Activated naive CD4-positive, alpha-beta T cell treated with Interleukin-2 at 50 U/mL for 16 hours (primary cell): ENCODE measurements around the gene SMYD3.
"Not testable (repeated sequence)": the region's sequence is repeated elsewhere in the genome, so short reads cannot be mapped to it uniquely, and the experiment has no call there.

Source experiments
- DNase-seq: peaks from one replicate; pipeline ENCODE4 v3.0.0-alpha.2; 2020

The SMYD3 gene

GRCh38 chr1:245855846-245856730 is 651.0 kb downstream of the SMYD3 start:
- no peak for DNase-seq

GRCh38 chr1:245853291-245853690 is 653.8 kb downstream of the SMYD3 start:
- no peak for DNase-seq

DNA sequence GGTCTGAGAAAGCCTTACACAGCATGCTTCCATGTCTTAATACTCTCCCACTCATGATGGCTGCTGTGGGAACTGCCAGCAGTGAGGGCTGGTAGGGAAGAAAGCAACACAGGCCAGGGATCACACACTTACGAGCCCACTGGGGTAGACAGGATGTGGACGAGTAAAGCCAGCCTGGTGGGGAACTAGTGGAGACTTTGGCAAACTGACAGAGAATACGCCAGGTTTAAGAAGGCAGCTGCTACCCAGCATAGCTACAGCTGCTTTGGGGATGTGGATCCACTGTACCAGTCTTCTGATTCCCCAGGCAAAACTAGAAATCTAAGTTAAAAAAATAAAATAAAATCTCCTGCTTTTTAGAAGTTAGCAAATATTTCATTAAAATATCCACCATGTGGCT is 664.0 kb downstream of the SMYD3 start:
- DNase-seq: no peak

GRCh38 chr1:245842106-245842505 is 665.0 kb downstream of the SMYD3 start:
- no peak for DNase-seq

- no peak for DNase-seq
Observed at GRCh38 chr1:245840971-245841370, 666.1 kb downstream of the SMYD3 start.

- no peak for DNase-seq
Observed at GRCh38 chr1:245837718-245838117, 669.4 kb downstream of the SMYD3 start.

DNA sequence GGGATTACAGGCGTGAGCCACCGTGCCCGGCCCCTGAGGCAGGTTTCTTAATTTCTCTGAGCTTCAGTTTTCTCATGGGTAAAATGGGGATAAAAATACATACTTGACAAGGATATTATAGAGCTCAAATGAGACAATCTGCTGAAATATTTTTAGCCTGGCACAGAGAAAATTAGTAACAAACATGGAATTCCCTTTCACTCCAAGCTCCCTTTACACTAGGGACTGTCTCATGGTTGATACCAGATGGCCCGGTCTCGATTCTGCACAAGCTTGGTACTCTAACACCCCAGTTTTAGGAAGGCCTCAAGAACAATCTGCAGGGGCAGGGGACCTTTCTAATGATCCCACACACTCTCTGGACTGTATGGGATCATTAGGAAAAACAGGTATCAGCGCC is 671.7 kb downstream of the SMYD3 start:
- no peak for DNase-seq

DNA sequence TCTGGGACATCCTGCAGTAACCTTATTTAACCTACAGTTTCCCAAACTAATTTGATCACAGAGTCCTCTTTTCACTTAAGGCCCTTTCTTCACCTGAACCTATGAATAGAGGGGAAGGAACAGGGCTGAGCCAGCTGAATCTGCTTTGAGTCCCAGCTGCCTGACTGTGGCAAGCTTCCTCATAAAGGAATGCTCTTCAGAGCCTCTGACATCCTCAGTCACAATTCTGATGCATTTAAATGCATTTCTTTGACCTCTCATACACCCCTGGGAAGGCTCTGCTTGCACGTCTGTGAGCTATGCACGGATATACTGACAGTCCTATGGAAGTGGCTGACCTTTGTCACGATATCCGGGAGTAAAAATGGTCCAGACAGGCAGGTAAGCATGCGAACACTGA is 673.1 kb downstream of the SMYD3 start:
- DNase-seq: no peak

DNA sequence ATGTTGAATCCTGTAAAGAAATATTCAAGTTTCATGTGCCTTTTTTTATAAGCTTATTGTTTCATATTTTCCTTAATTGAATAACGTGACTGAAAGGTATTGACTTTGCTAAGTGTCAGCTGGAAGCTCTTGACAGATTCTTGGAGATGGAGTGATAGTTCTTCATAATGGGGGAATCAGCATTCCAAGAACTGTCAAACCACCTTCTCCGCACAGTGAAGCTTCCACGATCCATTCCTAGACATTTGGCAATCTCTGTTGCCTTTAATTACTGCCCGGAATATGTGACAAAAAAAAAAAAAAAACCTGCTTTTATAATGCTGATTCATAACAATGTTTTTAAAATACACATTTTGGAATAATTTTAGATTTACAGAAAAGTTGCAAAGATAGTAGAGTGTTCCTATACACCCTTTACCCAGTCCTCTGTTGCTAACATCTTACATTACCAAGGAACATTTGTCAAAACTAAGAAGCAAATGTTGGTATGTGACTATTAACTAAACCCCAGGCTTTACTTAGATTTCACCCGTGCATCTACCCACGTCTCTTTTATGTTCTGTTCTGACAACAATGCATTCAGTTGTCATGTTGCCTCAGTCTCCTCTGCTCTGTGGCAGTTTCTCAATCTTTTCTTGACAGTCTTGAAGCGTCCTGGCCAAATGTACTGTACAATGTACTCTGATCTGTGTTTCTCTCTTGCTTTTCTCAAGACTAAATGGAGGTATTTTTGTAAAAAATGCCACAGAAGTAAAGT is 674.1 kb downstream of the SMYD3 start:
- DNase-seq: no peak

- DNase-seq: no peak
Observed at GRCh38 chr1:245831518-245831917, 675.6 kb downstream of the SMYD3 start.

DNA sequence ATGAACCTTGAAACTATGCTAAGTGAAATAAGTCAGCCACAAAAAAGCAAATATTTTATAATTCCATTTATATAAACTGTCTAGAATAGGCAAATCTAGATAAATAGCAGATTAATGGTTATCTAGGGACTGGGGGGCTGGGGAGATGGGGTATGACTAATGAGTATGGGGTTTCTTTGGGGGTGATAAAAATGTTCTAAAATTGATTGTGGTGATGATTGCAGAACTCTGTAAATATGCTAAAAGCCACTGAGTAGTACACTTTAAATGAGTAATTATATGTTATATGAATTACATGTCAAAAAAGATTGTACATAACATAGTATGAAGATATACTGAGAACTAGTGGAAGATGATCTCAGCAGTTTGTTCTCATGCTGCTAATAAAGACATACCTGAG is 677.3 kb downstream of the SMYD3 start:
- DNase-seq: no peak

DNA sequence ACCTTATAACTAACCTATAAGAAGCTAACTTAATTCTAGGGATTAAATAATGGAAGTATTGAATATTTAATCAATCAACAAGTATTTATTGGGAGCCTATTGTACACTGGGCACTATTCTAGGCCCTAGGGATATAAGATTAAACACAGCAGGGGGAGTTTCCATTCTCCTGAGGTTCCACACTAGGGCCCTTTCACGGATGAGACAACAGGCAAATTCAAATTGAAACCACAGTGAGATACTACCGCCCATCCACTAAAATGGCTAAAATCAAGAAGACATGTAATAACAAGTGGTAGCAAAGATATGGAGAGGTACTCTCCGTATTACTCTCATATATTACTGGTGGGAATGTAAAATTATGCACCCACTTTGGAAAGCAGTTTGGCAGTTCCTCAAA is 677.9 kb downstream of the SMYD3 start:
- DNase-seq: no peak

- DNase-seq: no peak
Observed at GRCh38 chr1:245827301-245827700, 679.8 kb downstream of the SMYD3 start.

DNA sequence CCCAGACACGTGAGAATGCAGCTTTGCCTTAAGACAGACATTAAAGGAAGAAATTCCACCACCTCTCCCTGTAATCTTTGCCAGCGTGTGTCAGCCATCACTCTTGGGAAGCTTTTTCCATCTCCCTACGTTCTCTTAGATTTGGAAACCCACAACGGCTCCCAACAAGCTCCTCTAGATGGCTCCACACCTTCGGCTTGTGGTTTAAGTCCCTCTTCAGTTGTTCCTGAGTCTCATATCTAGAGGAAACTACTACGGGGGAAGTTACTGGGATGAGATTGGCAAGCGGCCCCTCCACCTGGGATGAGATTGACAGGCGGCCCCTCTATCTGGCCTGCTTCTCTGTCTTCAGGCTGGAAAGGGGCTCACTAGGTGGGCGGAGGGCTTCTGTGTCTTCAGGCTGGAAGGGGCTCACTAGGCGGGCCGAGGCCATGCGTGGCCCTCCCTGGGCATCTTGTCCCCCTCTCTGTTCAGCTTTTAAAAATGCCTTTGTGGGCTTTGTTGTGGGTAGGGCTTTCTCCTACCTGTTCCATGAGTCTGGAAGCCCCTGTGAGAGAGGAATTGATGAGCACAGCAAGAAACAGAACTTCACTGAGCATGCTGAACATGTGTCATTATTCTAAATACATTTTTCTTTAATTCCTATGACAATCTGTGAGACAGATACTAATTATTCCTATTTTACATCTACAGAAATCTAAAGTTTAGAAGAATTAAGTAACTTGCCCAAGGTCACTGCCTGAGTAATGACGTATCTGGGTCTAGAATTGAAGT is 681.8 kb downstream of the SMYD3 start:
- no peak for DNase-seq

- no peak for DNase-seq
Observed at GRCh38 chr1:245823408-245824147, 683.5 kb downstream of the SMYD3 start.

DNA sequence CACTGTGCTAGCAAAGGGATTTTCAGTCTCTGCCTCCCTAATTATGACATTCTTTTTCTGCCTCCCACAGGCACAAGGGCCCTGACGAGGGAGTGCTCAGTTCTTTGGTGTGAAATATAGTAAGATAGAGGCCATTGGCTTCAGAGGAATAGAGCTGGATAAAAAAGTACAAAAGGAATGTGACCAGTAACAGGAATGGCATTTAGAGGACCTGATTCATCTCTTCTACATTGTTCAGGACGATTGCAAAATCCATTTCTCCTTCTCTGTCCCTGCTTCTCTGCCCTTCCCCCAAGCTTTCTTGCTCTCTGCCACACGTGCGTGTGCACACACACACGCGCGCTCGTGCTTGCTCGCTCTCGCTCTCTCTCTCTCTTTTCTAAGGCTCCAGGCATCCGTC is 684.1 kb downstream of the SMYD3 start:
- DNase-seq: no peak

GRCh38 chr1:245818363-245818762 is 688.7 kb downstream of the SMYD3 start:
- DNase-seq: not testable (repeated sequence)

- not testable (repeated sequence) for DNase-seq
Observed at GRCh38 chr1:245816496-245816895, 690.6 kb downstream of the SMYD3 start.

DNA sequence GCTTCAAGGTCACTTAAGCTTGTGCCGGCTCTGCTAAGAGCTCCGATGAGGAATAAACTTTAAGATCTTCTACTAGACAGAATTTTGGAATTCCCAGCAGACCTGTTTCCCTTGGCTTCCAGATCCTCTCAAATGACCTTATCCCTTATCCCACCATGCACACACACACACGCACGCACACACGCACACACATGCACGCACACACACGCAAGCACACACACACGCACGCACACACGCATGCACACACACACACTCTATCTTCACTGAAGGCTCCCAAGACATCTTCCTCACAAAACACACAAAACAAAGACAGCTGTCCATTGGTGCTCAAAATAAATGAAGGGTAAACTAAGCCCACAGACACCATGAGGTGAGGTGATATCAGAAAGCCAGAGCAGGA is 692.4 kb downstream of the SMYD3 start:
- DNase-seq: no peak

DNA sequence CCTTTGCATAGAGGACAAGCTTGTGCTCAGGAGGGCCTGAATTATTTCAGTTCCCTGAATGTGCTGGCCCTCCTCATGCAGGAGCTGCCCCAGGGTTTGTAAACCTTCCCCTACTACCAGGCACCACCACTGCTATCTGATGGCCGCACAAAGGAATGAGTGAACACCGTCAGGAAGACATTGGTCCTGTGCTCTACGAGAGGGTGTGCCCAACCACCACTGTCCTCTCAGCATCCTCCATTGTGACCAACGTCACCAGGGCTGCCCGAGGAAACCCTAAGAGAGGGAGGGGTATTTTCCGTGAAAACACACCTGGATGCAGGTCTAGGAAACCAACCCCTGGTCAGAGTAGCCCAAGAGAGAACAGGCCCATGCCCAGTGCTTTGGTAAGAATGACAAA is 694.8 kb downstream of the SMYD3 start:
- DNase-seq: no peak

DNA sequence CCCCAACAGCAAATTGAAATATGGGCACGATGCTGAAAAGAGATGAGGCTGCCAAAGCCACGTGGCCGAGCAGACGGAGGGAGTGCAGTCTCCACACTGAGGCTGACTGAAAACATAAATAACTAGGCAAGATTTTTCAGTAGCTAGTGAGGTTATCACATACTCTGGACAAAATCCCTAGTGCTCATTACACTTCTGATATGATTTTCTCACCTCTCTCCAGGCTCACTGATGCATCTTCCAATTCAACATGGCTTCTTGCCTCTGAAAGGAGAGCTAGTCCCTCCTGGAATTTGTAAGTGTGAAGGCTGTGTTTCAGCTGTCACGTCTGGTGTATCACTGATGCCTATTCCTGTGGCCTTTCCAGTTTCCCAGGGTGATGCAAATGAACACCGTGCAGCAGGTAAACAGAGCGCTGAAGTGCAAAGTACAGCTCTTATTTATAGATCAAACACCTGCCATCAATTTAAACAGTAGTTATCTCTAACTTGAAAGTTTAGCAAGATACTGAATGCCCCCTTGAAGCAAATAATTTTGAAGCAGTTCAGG is 696.2 kb downstream of the SMYD3 start:
- no peak for DNase-seq

DNA sequence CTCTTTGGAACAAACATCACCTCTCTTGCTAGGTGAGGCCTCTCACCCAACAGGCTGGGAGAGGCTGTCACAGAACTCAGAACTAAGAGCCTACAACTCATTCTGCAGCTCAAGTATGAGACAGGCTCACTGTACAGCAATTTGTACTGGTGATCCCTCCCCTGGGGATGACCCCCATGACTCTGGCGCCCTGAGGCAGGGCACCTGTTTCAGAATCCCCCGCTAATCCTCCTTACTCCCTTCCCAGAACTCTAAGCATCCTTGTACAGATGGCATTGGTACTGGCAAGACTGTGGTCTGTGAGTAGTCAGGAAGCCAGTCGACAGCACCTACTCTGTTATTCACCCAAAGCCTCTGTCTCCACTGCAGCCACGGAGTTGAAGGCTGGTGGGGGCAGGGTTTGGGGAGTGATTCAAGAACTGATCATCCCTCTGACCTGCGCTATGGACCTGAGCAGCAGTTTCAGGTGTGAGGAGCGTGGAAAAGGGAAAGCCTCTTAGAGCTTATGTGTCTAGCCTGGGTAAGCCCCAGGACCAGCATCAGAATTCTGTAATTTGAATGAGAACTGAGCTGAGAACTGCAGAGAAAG is 696.8 kb downstream of the SMYD3 start:
- DNase-seq: no peak
